Epithelial cell of alveolus of lung (primary cell): Measurements from ENCODE around the gene SEMA5B. TPM values are rescaled to one million over a fixed set of nuclear protein-coding genes. Genes with fewer than 3 reads are reported as not detected.

Experiments used
- total RNA-seq: library from RNA; depleted of rRNA; stranded (reverse); fragments of >200 nt; gene quantifications from 2 replicates; pipeline ENCODE4 v1.2.1, GENCODE V29; 2015

SEMA5B gene
- total RNA-seq = not detected in 2 replicates

GRCh38 chr3:123027292-123028232, at the start of gene SEMA5B:
Gene SEMA5B (minus strand): TSS chr3:123027763. CDS start chr3:122961263, 66,500 bp downstream.

GRCh38 chr3:123066896-123067688, 39.5 kb upstream of the SEMA5B start, which contains the start of gene PDIA5:
Gene PDIA5 (plus strand): TSS chr3:123067025. CDS start chr3:123067165, 140 bp downstream.

Other genes starting within 250 kb of the SEMA5B start
- 4.8 and 12.0 TPM in 2 replicates for gene HSPBAP1, start 233.9 kb downstream of the SEMA5B start, total RNA-seq
- 7.4 and 28.2 TPM in 2 replicates for gene SLC49A4, start 232.7 kb downstream of the SEMA5B start, total RNA-seq
- 22.6 and 50.9 TPM in 2 replicates for gene PDIA5, start 39.3 kb upstream of the SEMA5B start, total RNA-seq
- gene SEC22A, start 174.2 kb upstream of the SEMA5B start, total RNA-seq = 32.3 and 47.1 TPM in 2 replicates